HAP-1 (cell line): ENCODE measurements around the gene S1PR3.

Experiments
- DNase-seq, 2 experiments: peaks; one replicate each; pipeline ENCODE4 v3.0.0-alpha.2; 2016 to 2020; ENCODE audit warnings: low spot score in 2 of 2
- H3K27me3 ChIP-seq: fragments of 250-450 bp; sonication (Bioruptor Pico); 2 replicates; pipeline ENCODE4 v1.5.1; 2020; ENCODE audit warnings: low read depth, mild to moderate bottlenecking, moderate library complexity
- H3K36me3 ChIP-seq: fragments of 250-450 bp; sonication (Bioruptor Pico); replicated peaks from 2 replicates; pipeline ENCODE4 v1.5.1; 2020; ENCODE audit warnings: mild to moderate bottlenecking
- H3K4me1 ChIP-seq: fragments of 250-450 bp; sonication (Bioruptor Pico); 2 replicates; pipeline ENCODE4 v1.5.1; 2020; ENCODE audit warnings: mild to moderate bottlenecking
- H3K4me3 ChIP-seq: fragments of 250-450 bp; sonication (Bioruptor Pico); 2 replicates; pipeline ENCODE4 v1.5.1; 2020; ENCODE audit warnings: mild to moderate bottlenecking, moderate library complexity
- H3K9me3 ChIP-seq: fragments of 250-450 bp; sonication (Bioruptor Pico); 2 replicates; pipeline ENCODE4 v1.5.1; 2020; ENCODE audit warnings: mild to moderate bottlenecking, moderate library complexity
- in situ Hi-C: fragments of 300-500 bp; cut with MboI; formaldehyde crosslinking; loops from 3 replicates; pipeline ENCODE4 v1.14.3; 2020; ENCODE audit warnings: low sequenced_read_pairs, inconsistent platforms, mixed read lengths

Gene S1PR3

DNA sequence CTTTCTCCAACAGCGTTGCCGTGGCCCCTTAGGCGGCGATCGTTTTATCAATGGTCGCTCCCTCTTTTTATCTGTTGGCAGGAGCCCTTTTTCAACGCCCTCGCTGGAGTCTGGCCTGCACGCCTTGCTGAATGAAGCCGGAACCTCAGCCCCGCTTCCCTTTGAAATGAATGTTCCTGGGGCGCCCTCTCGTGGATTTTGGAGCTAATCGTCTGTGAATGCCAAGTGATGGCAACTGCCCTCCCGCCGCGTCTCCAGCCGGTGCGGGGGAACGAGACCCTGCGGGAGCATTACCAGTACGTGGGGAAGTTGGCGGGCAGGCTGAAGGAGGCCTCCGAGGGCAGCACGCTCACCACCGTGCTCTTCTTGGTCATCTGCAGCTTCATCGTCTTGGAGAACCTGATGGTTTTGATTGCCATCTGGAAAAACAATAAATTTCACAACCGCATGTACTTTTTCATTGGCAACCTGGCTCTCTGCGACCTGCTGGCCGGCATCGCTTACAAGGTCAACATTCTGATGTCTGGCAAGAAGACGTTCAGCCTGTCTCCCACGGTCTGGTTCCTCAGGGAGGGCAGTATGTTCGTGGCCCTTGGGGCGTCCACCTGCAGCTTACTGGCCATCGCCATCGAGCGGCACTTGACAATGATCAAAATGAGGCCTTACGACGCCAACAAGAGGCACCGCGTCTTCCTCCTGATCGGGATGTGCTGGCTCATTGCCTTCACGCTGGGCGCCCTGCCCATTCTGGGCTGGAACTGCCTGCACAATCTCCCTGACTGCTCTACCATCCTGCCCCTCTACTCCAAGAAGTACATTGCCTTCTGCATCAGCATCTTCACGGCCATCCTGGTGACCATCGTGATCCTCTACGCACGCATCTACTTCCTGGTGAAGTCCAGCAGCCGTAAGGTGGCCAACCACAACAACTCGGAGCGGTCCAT, 10.0 kb downstream of the S1PR3 start:
- no peak overlapping the region for H3K4me3 ChIP-seq
- no peaks in the 10 kb centered on the region for H3K36me3 ChIP-seq
- H3K4me1 ChIP-seq = no peaks in the 10 kb centered on the region
- in situ Hi-C loops = loop anchor here (5.0 to 25.0 kb wide), 2 partner anchors 414 to 1049 kb away; no protein-coding TSS in a partner anchor
- H3K27me3 ChIP-seq = peaks cover 7% of the 10 kb centered on the region; the same call in 1 of the 2 replicates
- peak; percentile 68 to 91 for DNase-seq
- no peaks in the 10 kb centered on the region for H3K9me3 ChIP-seq

DNA sequence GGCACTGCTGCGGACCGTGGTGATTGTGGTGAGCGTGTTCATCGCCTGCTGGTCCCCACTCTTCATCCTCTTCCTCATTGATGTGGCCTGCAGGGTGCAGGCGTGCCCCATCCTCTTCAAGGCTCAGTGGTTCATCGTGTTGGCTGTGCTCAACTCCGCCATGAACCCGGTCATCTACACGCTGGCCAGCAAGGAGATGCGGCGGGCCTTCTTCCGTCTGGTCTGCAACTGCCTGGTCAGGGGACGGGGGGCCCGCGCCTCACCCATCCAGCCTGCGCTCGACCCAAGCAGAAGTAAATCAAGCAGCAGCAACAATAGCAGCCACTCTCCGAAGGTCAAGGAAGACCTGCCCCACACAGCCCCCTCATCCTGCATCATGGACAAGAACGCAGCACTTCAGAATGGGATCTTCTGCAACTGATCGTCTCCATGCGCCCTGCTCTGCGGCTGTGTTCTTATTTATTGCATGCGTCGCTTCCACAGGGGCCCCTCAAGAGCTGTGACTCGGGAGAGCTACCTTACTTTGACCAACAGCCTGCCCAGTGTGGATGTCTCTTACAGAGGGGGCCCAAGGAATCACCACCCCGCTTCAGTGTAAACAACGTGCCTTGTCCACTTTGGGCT, 10.8 kb downstream of the S1PR3 start:
- no peak for DNase-seq
- in situ Hi-C loops = loop anchor here (5.0 to 25.0 kb wide), 2 partner anchors 415 to 1050 kb away; no protein-coding TSS in a partner anchor
- Histone ChIP-seq H3K9me3 (no peaks in the 10 kb centered on the region), H3K27me3 (peaks cover 7% of the 10 kb centered on the region; the same call in 1 of the 2 replicates), H3K4me1 (no peaks in the 10 kb centered on the region), H3K36me3 (no peaks in the 10 kb centered on the region), H3K4me3 (no peak overlapping the region)

DNA sequence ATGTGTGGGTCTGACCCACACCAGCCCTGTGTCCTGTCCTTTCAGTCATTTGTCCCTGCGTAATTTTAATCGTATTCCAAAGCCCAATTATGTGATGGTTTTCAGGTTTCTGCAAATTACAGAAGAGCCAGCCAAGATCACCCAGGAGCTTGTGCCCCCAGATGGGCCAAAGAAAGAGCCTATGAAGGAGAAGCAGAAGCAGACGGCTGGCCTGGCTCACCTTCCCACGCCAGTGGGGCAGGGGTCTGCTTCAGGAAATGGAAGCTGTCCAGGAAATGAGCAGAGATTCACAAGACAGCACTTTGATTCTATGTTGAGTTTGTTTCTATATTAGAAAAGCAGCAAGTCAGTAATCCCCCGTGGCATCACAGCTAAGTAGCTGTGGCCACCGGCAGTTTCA, 11.7 kb downstream of the S1PR3 start:
- Histone ChIP-seq H3K27me3 (peaks cover 7% of the 10 kb centered on the region; the same call in 1 of the 2 replicates), H3K9me3 (no peaks in the 10 kb centered on the region), H3K36me3 (no peaks in the 10 kb centered on the region), H3K4me1 (no peaks in the 10 kb centered on the region), H3K4me3 (no peak overlapping the region)
- in situ Hi-C loops = loop anchor here (5.0 to 25.0 kb wide), 2 partner anchors 416 to 1051 kb away; no protein-coding TSS in a partner anchor
- no peak for DNase-seq

GRCh38 chr9:89005323-89005722, 14.1 kb downstream of the S1PR3 start:
- Histone ChIP-seq H3K4me3 (no peak overlapping the region), H3K27me3 (peaks cover 7% of the 10 kb centered on the region; the same call in 1 of the 2 replicates), H3K36me3 (no peaks in the 10 kb centered on the region), H3K4me1 (no peaks in the 10 kb centered on the region), H3K9me3 (no peaks in the 10 kb centered on the region)
- in situ Hi-C loops = loop anchor here (25.0 kb wide), 1 partner anchor 418 kb away; no protein-coding TSS in a partner anchor
- DNase-seq = no peak

DNA sequence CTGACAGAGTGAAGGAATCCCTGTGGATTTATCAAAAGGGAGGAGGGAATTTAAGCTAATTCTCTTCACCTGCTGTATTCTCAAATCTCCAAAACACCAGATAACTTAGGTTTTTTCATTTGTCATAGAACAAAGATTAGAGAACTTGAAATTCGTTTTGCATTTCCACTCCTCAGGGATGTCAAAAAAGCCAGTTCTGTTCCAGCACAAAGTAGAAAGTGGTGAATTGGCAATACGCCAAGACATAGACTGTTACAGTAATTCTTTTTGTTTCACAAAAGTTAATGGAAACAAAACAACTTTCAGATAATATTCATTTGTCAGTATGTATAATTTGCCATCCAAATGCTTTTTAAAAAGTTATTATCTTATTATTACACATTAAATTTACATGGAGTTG, 15.0 kb downstream of the S1PR3 start:
- DNase-seq = no peak
- in situ Hi-C loops = loop anchor here (25.0 kb wide), 1 partner anchor 419 kb away; no protein-coding TSS in a partner anchor
- Histone ChIP-seq H3K27me3 (peaks cover 7% of the 10 kb centered on the region; the same call in 1 of the 2 replicates), H3K4me1 (no peaks in the 10 kb centered on the region), H3K4me3 (no peak overlapping the region), H3K36me3 (no peaks in the 10 kb centered on the region), H3K9me3 (no peaks in the 10 kb centered on the region)

- Histone ChIP-seq H3K36me3 (no peaks in the 10 kb centered on the region), H3K4me1 (no peaks in the 10 kb centered on the region), H3K4me3 (no peak overlapping the region), H3K9me3 (no peaks in the 10 kb centered on the region), H3K27me3 (peaks cover 7% of the 10 kb centered on the region; the same call in 1 of the 2 replicates)
- DNase-seq = no peak
- in situ Hi-C loops = loop anchor here (25.0 kb wide), 1 partner anchor 420 kb away; no protein-coding TSS in a partner anchor
Observed at GRCh38 chr9:89006996-89007967, 16.0 kb downstream of the S1PR3 start.

DNA sequence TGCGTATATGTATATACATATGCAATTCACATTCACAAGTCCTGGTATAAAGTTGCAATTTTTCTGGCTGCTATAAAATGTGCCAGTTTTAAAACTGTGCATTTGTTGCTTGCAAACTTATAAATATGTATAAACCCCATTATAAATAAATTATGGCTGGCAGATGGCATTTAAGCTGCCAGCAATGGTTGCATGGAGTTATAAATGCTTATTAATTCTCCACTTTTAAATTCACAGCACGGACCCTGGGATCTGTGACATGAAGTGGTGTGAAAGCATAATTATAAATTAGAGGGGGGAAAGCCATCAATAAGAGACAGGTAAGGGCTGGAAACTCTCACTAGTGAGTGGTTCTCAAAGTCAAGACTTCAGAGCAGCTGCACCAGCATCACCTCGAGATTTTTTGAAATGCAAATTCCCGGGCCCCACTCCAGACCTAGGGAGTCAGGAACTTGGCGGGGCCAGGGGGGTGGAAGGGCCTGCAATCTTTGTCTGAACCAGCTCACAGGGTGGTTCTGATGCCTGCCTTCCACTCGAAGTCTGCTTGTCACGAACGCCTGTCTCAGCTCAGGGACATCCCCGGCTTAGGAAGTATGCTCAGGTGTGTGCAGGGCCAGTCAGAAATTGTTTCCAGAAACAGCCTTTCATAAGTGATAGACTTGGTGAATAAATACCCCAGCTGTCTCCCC, 16.9 kb downstream of the S1PR3 start:
- in situ Hi-C loops = loop anchor here (25.0 kb wide), 1 partner anchor 421 kb away; no protein-coding TSS in a partner anchor
- Histone ChIP-seq H3K4me1 (no peaks in the 10 kb centered on the region), H3K27me3 (peaks cover 7% of the 10 kb centered on the region; the same call in 1 of the 2 replicates), H3K4me3 (no peak overlapping the region), H3K36me3 (no peaks in the 10 kb centered on the region), H3K9me3 (no peaks in the 10 kb centered on the region)
- DNase-seq = no peak

- H3K9me3 ChIP-seq = no peaks in the 10 kb centered on the region
- H3K4me1 ChIP-seq = no peaks in the 10 kb centered on the region
- no peaks in the 10 kb centered on the region for H3K36me3 ChIP-seq
- in situ Hi-C loops = loop anchor here (25.0 kb wide), 1 partner anchor 422 kb away; no protein-coding TSS in a partner anchor
- H3K27me3 ChIP-seq = peaks cover 7% of the 10 kb centered on the region; the same call in 1 of the 2 replicates
- no peak for DNase-seq
- no peak overlapping the region for H3K4me3 ChIP-seq
Observed at GRCh38 chr9:89008744-89009545, 17.7 kb downstream of the S1PR3 start.

- H3K27me3 ChIP-seq = peaks cover 7% of the 10 kb centered on the region; the same call in 1 of the 2 replicates
- no peaks in the 10 kb centered on the region for H3K9me3 ChIP-seq
- in situ Hi-C loops = loop anchor here (25.0 kb wide), 1 partner anchor 422 kb away; no protein-coding TSS in a partner anchor
- no peaks in the 10 kb centered on the region for H3K4me1 ChIP-seq
- H3K4me3 ChIP-seq = no peak overlapping the region
- H3K36me3 ChIP-seq = no peaks in the 10 kb centered on the region
- no peak for DNase-seq
Observed at GRCh38 chr9:89009546-89009840, 18.2 kb downstream of the S1PR3 start.

DNA sequence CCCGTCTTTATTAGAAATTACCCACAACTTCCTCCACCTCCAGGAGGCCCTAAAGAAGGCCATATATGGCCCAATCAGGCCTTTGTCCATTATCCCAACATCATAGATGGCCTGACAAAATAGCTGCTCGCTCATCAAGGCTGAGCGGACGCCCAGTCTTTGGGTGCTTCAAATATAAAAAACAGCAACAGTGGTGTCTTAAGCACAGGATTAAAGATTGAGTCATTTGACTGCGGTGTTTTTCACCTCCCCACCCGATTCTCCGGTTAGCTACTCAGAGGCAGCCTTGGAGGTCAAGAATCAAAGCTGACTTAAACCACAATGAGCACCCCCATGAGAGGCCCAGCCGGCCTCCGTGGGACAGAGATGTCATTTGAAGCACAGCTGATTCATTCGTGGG, 18.8 kb downstream of the S1PR3 start:
- H3K4me3 ChIP-seq = no peak overlapping the region
- no peaks in the 10 kb centered on the region for H3K9me3 ChIP-seq
- no peak for DNase-seq
- H3K4me1 ChIP-seq = no peaks in the 10 kb centered on the region
- H3K36me3 ChIP-seq = no peaks in the 10 kb centered on the region
- 0 out of 2 replicates have a peak, but pooled peaks cover 4% of the 10 kb centered on the region for H3K27me3 ChIP-seq
- in situ Hi-C loops = loop anchor here (25.0 kb wide), 1 partner anchor 423 kb away; no protein-coding TSS in a partner anchor

- no peaks in the 10 kb centered on the region for H3K9me3 ChIP-seq
- no peak for DNase-seq
- H3K27me3 ChIP-seq = no peaks in the 10 kb centered on the region
- H3K4me1 ChIP-seq = no peaks in the 10 kb centered on the region
- no peak overlapping the region for H3K4me3 ChIP-seq
- in situ Hi-C loops = loop anchor here (25.0 kb wide), 1 partner anchor 423 kb away; no protein-coding TSS in a partner anchor
- no peaks in the 10 kb centered on the region for H3K36me3 ChIP-seq
Observed at GRCh38 chr9:89010526-89011111, 19.4 kb downstream of the S1PR3 start.
